Tongue (tissue), 2 donors: ENCODE measurements around the gene DLL4. TPM values are rescaled to one million over a fixed set of nuclear protein-coding genes. Genes with fewer than 3 reads are reported as not detected.

ENCODE experiments used
- small RNA-seq: library from RNA; depleted of rRNA; stranded (forward); fragments of <200 nt; gene quantifications from one replicate; pipeline ENCODE3, GENCODE V24; 2014; ENCODE audit warnings: low replicate concordance
- total RNA-seq: library from RNA; depleted of rRNA; stranded (reverse); fragments of >200 nt; gene quantifications from one replicate; pipeline ENCODE4 v1.2.3, GENCODE V29; 2014

DLL4 gene
- total RNA-seq, 1 donor from 2014 or later = 22.5 TPM

Small RNA genes within 50 kb of the gene (small RNA-seq; reads per million reads assigned to genes)
- not detected for gene ISCA1P4

Other genes starting within 250 kb of the DLL4 start
- gene RAD51, start 234.2 kb upstream of the DLL4 start, total RNA-seq = 9.2 TPM
- 24.5 TPM for gene RMDN3, start 174.1 kb upstream of the DLL4 start, total RNA-seq
- 3.3 TPM for gene GCHFR, start 165.3 kb upstream of the DLL4 start, total RNA-seq
- gene C15orf62, start 159.4 kb upstream of the DLL4 start, total RNA-seq = 0.51 TPM
- gene ZFYVE19, start 122.3 kb upstream of the DLL4 start, total RNA-seq = 25.3 TPM
- 17.3 TPM for gene DNAJC17, start 121.9 kb upstream of the DLL4 start, total RNA-seq
- gene PPP1R14D, start 100.6 kb upstream of the DLL4 start, total RNA-seq = not detected
- gene SPINT1, start 85.3 kb upstream of the DLL4 start, total RNA-seq = 49.2 TPM
- 11.8 TPM for gene RHOV, start 55.1 kb upstream of the DLL4 start, total RNA-seq
- gene VPS18, start 34.9 kb upstream of the DLL4 start, total RNA-seq = 23.8 TPM
- gene CHAC1, start 24.1 kb downstream of the DLL4 start, total RNA-seq = 5.3 TPM
- gene INO80, start 186.9 kb downstream of the DLL4 start, total RNA-seq = 33.4 TPM